Neural progenitor cell (in vitro differentiated cells): ENCODE results near the gene LRRC27.

Source experiments
- EZH2 ChIP-seq: fragments of 200-600 bp; sonication (generic); IDR thresholded peaks from 2 replicates; pipeline ENCODE4 v1.6.1; 2017; ENCODE audit warnings: antibody characterized with exemption, mild to moderate bottlenecking, moderate library complexity
- EZH2phosphoT487 ChIP-seq: fragments of 200-600 bp; sonication (generic); IDR thresholded peaks from 2 replicates; pipeline ENCODE4 v1.6.1; 2017; ENCODE audit warnings: antibody characterized with exemption
- TF ChIP-seq, protein P1 (sequence below): fragments of 200-600 bp; sonication (generic); IDR thresholded peaks from 2 replicates; pipeline ENCODE4 v1.5.1; 2017; ENCODE audit warnings: antibody characterized with exemption, mild to moderate bottlenecking

DNA sequence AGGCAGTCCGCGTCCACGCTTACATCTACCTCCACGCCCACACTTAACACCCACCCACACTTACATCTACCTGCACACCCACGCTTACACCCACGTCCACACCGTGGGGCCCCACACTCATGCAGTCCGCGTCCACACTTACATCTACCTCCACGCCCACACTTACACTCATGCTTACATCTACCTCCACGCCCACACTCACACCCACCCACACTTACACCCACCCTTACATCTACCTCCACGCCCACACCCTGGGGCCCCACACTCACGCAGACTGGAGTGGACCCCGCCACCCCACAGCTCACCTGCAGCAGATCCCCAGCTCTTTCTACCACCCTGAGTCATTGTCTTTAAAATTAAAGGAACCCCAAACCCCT lies 32.6 kb downstream of the LRRC27 start:
- no peak for TF ChIP-seq EZH2
- TF ChIP-seq, protein P1, sequence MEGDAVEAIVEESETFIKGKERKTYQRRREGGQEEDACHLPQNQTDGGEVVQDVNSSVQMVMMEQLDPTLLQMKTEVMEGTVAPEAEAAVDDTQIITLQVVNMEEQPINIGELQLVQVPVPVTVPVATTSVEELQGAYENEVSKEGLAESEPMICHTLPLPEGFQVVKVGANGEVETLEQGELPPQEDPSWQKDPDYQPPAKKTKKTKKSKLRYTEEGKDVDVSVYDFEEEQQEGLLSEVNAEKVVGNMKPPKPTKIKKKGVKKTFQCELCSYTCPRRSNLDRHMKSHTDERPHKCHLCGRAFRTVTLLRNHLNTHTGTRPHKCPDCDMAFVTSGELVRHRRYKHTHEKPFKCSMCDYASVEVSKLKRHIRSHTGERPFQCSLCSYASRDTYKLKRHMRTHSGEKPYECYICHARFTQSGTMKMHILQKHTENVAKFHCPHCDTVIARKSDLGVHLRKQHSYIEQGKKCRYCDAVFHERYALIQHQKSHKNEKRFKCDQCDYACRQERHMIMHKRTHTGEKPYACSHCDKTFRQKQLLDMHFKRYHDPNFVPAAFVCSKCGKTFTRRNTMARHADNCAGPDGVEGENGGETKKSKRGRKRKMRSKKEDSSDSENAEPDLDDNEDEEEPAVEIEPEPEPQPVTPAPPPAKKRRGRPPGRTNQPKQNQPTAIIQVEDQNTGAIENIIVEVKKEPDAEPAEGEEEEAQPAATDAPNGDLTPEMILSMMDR, result no peak
- TF ChIP-seq EZH2phosphoT487, result no peak
